ENCODE data around the gene ABCG1.

ABCG1 gene

DNA sequence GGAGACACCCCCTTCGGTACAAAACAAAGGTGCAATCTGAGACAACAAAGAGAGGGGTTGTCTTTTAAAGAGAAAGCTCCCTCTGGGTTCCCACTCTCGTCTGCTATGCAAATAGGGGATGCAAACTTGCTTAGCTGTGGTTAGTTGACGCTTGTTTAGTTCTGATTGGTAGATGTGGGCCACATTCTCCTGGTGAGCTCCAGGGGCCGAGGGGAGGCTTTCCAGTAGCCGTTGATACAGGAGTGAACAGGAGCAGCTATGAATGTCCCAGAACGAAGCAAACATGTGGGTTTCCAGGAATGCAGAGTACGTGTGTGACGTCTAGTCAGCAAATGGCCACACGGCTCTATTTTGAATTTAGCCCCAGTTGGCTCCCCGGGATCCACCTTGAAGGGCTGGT, 117.1 kb downstream of the ABCG1 start:
- Histone ChIP-seq H3K27ac (ENCODE audit: low read length) (no peak overlapping the region), H3K9me2 (replicated peaks; ENCODE audit: insufficient read depth, low read length) (no peaks in the 10 kb centered on the region), H3K9ac (ENCODE audit: low read length) (no peak overlapping the region), H3K4me3 (ENCODE audit: low read length) (no peak overlapping the region), H3K27me3 (replicated peaks; ENCODE audit: insufficient read depth, low read length) (peaks cover 90% of the 10 kb centered on the region), H3K4me1 (ENCODE audit: low read length) (no peaks in the 10 kb centered on the region), H3K4me2 (ENCODE audit: low read depth, low read length) (no peak overlapping the region), H3K9me3 (replicated peaks; ENCODE audit: insufficient read depth, low read length) (no peaks in the 10 kb centered on the region), H3F3A (ENCODE audit: insufficient read depth, low read length) (no peaks in the 10 kb centered on the region), H4K20me1 (ENCODE audit: insufficient read depth, low read length) (no peaks in the 10 kb centered on the region), H2AFZ (ENCODE audit: low read length) (no peak overlapping the region), H3K36me3 (replicated peaks; ENCODE audit: insufficient read depth, low read length) (no peaks in the 10 kb centered on the region), H3K79me2 (ENCODE audit: low read length) (no peaks in the 10 kb centered on the region)
- DNase-seq: no peak
- TF ChIP-seq EZH2 (optimal IDR thresholded peaks at IDR 0.05; ENCODE audit: low read depth, low read length) (no peak), EZH2phosphoT487 (IDR thresholded peaks at IDR 0.05; ENCODE audit: low read length) (no peak), CTCF (IDR thresholded peaks at IDR 0.05; ENCODE audit: low read length) (no peak)

DNA sequence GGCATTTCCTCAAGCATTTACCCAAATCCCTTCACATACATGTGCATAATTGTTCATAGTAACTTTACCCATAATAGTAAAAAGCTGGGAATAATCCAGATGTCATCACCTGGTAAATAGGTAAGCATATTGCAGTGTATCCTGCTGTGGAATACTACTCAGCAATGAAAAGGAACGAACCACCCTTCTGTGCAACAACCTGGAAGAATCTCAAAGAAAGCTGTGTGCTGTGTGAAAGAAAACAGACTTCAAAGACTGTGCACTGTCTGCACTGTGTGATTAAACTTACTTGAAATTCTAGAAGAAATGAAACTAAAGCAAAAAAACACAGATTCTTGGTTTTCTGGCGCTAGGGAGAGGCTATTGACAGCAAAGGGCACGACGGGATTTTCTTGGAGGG, 118.3 kb downstream of the ABCG1 start:
- Histone ChIP-seq H3K4me1 (ENCODE audit: low read length) (no peaks in the 10 kb centered on the region), H3K27me3 (replicated peaks; ENCODE audit: insufficient read depth, low read length) (peaks cover 82% of the 10 kb centered on the region), H3K27ac (ENCODE audit: low read length) (no peak overlapping the region), H3K9ac (ENCODE audit: low read length) (no peak overlapping the region), H3F3A (ENCODE audit: insufficient read depth, low read length) (no peaks in the 10 kb centered on the region), H2AFZ (ENCODE audit: low read length) (no peak overlapping the region), H3K36me3 (replicated peaks; ENCODE audit: insufficient read depth, low read length) (no peaks in the 10 kb centered on the region), H3K79me2 (ENCODE audit: low read length) (no peaks in the 10 kb centered on the region), H4K20me1 (ENCODE audit: insufficient read depth, low read length) (no peaks in the 10 kb centered on the region), H3K4me2 (ENCODE audit: low read depth, low read length) (no peak overlapping the region), H3K9me2 (replicated peaks; ENCODE audit: insufficient read depth, low read length) (no peaks in the 10 kb centered on the region), H3K9me3 (replicated peaks; ENCODE audit: insufficient read depth, low read length) (no peaks in the 10 kb centered on the region), H3K4me3 (ENCODE audit: low read length) (no peak overlapping the region)
- TF ChIP-seq EZH2phosphoT487 (IDR thresholded peaks at IDR 0.05; ENCODE audit: low read length) (no peak), CTCF (IDR thresholded peaks at IDR 0.05; ENCODE audit: low read length) (no peak), EZH2 (optimal IDR thresholded peaks at IDR 0.05; ENCODE audit: low read depth, low read length) (no peak)
- no peak for DNase-seq

DNA sequence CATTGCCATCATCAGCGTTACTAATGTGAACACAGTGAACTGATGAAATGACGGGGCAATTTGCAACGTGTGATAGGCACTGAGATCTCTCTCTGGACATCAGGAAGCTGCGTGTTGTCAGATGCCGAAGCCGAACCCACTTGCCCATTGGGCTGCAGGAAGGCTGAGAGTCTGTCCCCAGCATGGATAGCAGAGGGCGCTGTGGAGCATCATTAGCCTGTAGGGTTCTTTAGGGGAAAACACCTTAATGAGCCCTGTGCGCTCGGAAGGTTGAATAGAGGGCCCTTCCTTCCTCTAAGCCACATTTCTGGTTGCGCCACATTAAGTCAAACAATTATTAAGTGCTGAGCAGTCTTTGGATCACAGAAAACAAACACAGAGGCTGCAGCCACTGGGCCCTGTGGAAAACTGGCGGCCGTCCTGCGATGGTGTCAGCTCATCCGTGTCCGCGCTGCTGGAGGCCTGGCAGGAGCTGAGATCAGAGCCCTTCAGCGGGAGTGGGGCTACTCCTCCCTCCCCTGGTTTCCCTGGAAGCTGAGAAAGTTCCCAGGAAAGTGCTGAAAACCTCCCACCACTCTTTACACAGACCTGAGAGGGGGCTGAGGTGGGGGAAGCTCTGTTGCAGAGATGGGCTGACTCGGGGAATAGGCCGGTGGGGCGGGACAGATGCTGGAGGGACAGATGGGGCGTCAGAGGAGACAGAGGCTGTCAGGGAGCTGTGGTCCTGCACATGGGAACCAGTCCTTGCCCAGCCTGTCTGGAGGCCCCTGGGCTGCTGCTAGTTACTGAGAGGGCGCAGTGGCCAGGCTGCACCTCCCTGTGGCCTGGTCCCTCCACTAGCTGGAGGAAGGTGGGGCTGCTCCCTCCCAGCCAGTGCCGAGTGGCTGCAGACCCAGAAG, 119.1 kb downstream of the ABCG1 start:
- Histone ChIP-seq H3K27ac (ENCODE audit: low read length) (no peak overlapping the region), H3K9ac (ENCODE audit: low read length) (no peak overlapping the region)

More for the DNA sequence above, 119.1 kb downstream of the ABCG1 start:
- Histone ChIP-seq H3K79me2 (ENCODE audit: low read length) (no peaks in the 10 kb centered on the region), H3K36me3 (replicated peaks; ENCODE audit: insufficient read depth, low read length) (no peaks in the 10 kb centered on the region), H3F3A (ENCODE audit: insufficient read depth, low read length) (no peaks in the 10 kb centered on the region), H3K27me3 (replicated peaks; ENCODE audit: insufficient read depth, low read length) (peaks cover 79% of the 10 kb centered on the region), H3K9me3 (replicated peaks; ENCODE audit: insufficient read depth, low read length) (no peaks in the 10 kb centered on the region), H3K4me2 (ENCODE audit: low read depth, low read length) (no peak overlapping the region), H3K9me2 (replicated peaks; ENCODE audit: insufficient read depth, low read length) (no peaks in the 10 kb centered on the region), H4K20me1 (ENCODE audit: insufficient read depth, low read length) (no peaks in the 10 kb centered on the region), H2AFZ (ENCODE audit: low read length) (no peak overlapping the region), H3K4me1 (ENCODE audit: low read length) (no peaks in the 10 kb centered on the region), H3K4me3 (ENCODE audit: low read length) (no peak overlapping the region)
- DNase-seq: peak; percentile 51
- TF ChIP-seq EZH2 (optimal IDR thresholded peaks at IDR 0.05; ENCODE audit: low read depth, low read length) (no peak), EZH2phosphoT487 (IDR thresholded peaks at IDR 0.05; ENCODE audit: low read length) (no peak), CTCF (IDR thresholded peaks at IDR 0.05; ENCODE audit: low read length) (peak; percentile 65)
